ENCODE measurements around the gene LHX6.
A peak's percentile ranks its signal among the peaks of the same experiment; 100 is the strongest.

The LHX6 gene

GRCh38 chr9:122215663-122216062 is 13.1 kb downstream of the LHX6 start:
- no peak for DNase-seq

- no peak for DNase-seq
These were observed 14.2 kb downstream of the LHX6 start for GRCh38 chr9:122214507-122214906.

GRCh38 chr9:122213589-122214413 is 15.0 kb downstream of the LHX6 start:
- DNase-seq, result peak; percentile 17

- no peak for DNase-seq
These were observed 15.6 kb downstream of the LHX6 start for GRCh38 chr9:122213102-122213588.

- DNase-seq, result no peak
These were observed 16.2 kb downstream of the LHX6 start for GRCh38 chr9:122212473-122213004.

GRCh38 chr9:122209451-122209850 is 19.3 kb downstream of the LHX6 start:
- no peak for DNase-seq

GRCh38 chr9:122207096-122207495 is 21.7 kb downstream of the LHX6 start:
- DNase-seq, result no peak

- no peak for DNase-seq
These were observed 22.4 kb downstream of the LHX6 start for GRCh38 chr9:122206118-122207046.

GRCh38 chr9:122205176-122205575 is 23.6 kb downstream of the LHX6 start:
- DNase-seq, result no peak

- DNase-seq, result no peak
These were observed 24.3 kb downstream of the LHX6 start for GRCh38 chr9:122204491-122204890.

- no peak for DNase-seq
These were observed 24.7 kb downstream of the LHX6 start for GRCh38 chr9:122204055-122204454.

- DNase-seq, result no peak
These were observed 26.6 kb downstream of the LHX6 start for GRCh38 chr9:122202111-122202510.

GRCh38 chr9:122201641-122202040 is 27.1 kb downstream of the LHX6 start:
- no peak for DNase-seq

- no peak for DNase-seq
These were observed 27.7 kb downstream of the LHX6 start for GRCh38 chr9:122200960-122201595.

GRCh38 chr9:122197882-122198281 is 30.9 kb downstream of the LHX6 start:
- no peak for DNase-seq

- DNase-seq, result no peak
These were observed 31.3 kb downstream of the LHX6 start for GRCh38 chr9:122197426-122197825.

- DNase-seq, result no peak
These were observed 32.9 kb downstream of the LHX6 start for GRCh38 chr9:122195875-122196274.

GRCh38 chr9:122193651-122194050 is 35.1 kb downstream of the LHX6 start:
- DNase-seq, result no peak

- no peak for DNase-seq
These were observed 35.7 kb downstream of the LHX6 start for GRCh38 chr9:122192914-122193525.

GRCh38 chr9:122192261-122192875 is 36.4 kb downstream of the LHX6 start:
- no peak for DNase-seq

GRCh38 chr9:122191584-122191983 is 37.2 kb downstream of the LHX6 start:
- DNase-seq, result no peak

Measured in activated gamma-delta T cell treated with Interleukin-2 at 50 U/mL for 16 hours (primary cell).